Fibroblast of lung (primary cell): ENCODE results near the gene SFSWAP.

Experiments used
- EZH2 ChIP-seq: IDR thresholded peaks from 2 replicates; pipeline ENCODE4 v1.5.1; 2012; ENCODE audit warnings: low read length, control low read depth, mild to moderate bottlenecking; ENCODE audit errors: missing control alignments
- TF ChIP-seq, protein P1 (sequence below), 2 donors: IDR thresholded peaks in 1 of 2; conservative IDR thresholded peaks in 1 of 2; 1 replicate in 1 of 2; 2 replicates in 1 of 2; pipeline ENCODE4 v1.5.1; 2011 to 2012; ENCODE audit warnings: low read length in 2 of 2, control low read depth in 1 of 2, inconsistent platforms in 1 of 2, low read depth in 1 of 2, mild to moderate bottlenecking in 1 of 2

DNA sequence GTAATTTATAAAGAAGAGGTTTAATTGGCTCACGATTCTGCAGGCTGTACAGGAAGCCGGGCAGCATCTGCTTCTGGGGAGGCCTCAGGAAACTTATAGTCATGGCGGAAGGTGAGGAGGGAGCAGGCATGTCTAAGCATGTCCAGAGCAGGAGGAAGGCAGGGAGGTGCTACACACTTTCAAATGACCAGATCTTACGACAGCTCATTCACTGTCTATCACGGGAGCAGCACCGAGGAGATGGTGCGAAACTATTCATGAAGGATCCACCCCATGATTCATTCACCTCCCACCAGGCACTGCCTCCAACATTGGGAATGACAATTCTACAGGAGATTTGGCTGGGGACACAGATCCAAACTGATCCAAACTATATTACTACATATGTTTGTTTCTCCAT, 10.0 kb downstream of the SFSWAP start:
- TF ChIP-seq, protein P1, sequence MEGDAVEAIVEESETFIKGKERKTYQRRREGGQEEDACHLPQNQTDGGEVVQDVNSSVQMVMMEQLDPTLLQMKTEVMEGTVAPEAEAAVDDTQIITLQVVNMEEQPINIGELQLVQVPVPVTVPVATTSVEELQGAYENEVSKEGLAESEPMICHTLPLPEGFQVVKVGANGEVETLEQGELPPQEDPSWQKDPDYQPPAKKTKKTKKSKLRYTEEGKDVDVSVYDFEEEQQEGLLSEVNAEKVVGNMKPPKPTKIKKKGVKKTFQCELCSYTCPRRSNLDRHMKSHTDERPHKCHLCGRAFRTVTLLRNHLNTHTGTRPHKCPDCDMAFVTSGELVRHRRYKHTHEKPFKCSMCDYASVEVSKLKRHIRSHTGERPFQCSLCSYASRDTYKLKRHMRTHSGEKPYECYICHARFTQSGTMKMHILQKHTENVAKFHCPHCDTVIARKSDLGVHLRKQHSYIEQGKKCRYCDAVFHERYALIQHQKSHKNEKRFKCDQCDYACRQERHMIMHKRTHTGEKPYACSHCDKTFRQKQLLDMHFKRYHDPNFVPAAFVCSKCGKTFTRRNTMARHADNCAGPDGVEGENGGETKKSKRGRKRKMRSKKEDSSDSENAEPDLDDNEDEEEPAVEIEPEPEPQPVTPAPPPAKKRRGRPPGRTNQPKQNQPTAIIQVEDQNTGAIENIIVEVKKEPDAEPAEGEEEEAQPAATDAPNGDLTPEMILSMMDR (conservative IDR thresholded peaks at IDR 0.05 in 1 of 2, IDR thresholded peaks at IDR 0.05 in 1 of 2; ENCODE audit: low read depth in 1 of 2, low read length in 2 of 2) = no peak
- TF ChIP-seq EZH2 = no peak
